ENCODE data around the gene FIZ1.
"Not testable (repeated sequence)": the region's sequence is repeated elsewhere in the genome, so short reads cannot be mapped to it uniquely, and the experiment has no call there.

FIZ1 gene

DNA sequence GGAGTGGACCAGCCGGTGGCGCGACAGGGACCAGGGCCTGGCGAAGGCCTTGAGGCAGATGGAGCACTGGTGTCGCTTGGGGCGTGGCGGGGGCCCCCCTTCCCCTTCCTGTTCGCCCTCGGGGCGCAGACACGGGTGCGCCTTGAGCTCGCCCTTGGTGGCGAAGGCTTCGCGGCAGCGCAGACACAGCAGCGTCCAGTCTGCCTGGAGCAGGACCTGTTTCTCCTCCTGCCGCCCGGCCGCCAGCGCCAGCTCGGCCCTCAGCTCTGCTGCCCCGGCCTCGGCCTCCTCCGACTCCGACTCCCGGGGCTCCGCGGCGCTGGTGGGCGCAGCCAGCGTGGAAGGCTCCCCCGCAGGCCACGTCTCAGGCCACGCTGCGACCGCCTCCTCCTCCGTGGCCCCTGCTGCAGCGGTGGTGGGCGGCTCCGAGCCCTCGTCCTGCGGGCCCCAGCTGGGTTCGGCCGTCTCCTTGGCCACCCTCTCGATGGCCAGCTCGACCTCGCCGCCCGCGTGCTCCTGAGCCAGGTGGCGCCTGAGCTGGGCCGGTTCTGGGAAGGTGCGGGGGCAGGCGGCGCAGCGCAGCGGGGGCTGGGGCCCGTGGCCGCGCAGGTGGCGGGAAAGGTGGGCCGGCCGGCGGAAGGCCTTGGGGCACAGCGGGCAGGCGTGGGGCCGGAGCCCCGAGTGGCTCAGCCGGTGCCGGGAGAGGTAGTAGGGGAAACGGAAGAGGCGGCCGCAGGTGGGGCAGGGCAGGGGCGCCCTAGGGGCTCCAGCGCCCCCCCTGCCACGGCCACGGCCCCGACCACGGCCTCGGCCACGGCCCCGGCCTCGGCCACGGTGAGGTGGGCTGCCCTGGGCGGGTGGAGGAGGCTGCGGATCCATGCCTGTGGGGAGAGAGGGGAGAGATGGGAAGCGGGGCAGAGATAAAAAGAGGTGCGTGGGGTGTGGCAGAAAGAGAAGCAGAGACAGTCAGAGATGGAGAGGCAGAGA, 20.3 kb downstream of the FIZ1 start:
- FAIRE-seq, result no peak
- no peak for DNase-seq (ENCODE audit: insufficient read length)
- TF ChIP-seq POLR2AphosphoS5 (IDR thresholded peaks at IDR 0.05; ENCODE audit: low read depth, low read length) (no peak), TAF1 (IDR thresholded peaks at IDR 0.05; ENCODE audit: borderline replicate concordance, low read depth, low read length) (no peak), POLR2A (IDR thresholded peaks at IDR 0.05; ENCODE audit: low read depth, low read length) (no peak)

DNA sequence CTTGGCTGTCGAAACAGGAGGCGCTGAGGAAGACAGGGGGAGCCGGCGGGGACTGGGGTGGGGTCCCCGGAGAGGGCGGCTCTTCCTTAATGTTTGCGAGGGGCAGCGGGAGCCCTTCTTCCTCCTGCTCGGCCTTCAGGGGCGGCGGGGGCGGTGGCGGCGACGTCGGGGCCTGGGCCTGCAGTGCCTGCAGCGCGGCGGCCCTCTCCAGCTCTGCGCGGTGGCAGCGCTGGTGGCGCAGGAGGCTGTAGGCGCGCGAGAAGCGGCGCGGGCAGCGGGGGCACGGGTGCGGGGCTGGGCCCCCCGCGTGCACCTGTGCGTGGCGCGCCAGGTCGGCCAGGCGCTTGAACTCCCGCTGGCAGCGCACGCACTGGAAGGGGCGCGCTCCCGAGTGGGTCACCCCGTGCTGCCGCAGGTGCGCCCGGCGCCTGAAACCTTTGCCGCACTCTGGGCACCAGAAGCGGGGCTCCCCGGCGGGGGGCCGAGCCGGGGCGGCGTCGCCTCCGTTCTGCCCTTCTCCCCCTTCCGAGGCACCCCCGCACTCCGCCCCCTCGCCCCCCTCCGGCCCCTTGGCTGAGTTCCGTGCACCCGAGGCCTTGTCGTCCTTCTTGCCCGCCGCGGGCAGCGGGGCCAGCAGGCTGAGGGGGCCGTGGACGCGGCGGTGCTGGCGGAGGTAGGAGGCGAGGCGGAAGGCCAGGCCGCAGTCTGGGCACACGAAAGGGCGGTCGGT, 21.1 kb downstream of the FIZ1 start:
- TF ChIP-seq POLR2A (IDR thresholded peaks at IDR 0.05; ENCODE audit: low read depth, low read length) (no peak), POLR2AphosphoS5 (IDR thresholded peaks at IDR 0.05; ENCODE audit: low read depth, low read length) (no peak), TAF1 (IDR thresholded peaks at IDR 0.05; ENCODE audit: borderline replicate concordance, low read depth, low read length) (no peak)
- FAIRE-seq (no peak), DNase-seq (ENCODE audit: insufficient read length) (no peak)

DNA sequence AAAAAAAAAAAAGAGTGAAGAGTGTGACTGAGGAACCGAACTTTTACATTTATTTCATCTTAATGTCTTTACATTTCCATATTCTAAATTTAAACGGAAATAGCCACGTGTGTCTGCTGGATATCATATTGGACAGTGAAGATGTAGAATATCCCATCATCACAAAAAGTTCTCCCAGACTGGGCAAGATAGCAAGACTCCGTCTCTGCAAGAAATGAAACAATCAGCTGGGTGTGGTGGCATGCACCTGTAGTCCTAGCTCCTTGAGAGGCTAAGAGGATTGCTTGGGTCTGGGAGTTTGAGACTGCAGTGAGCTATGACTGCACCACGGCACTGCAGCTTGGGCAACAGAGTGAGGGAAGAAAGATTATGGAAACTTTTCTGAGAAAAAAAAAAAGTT, 22.6 kb downstream of the FIZ1 start:
- FAIRE-seq, result no peak
- DNase-seq (ENCODE audit: insufficient read length), result no peak
- TF ChIP-seq POLR2A (IDR thresholded peaks at IDR 0.05; ENCODE audit: low read depth, low read length) (no peak), POLR2AphosphoS5 (IDR thresholded peaks at IDR 0.05; ENCODE audit: low read depth, low read length) (no peak), TAF1 (IDR thresholded peaks at IDR 0.05; ENCODE audit: borderline replicate concordance, low read depth, low read length) (no peak)

GRCh38 chr19:55573929-55574328, 25.4 kb downstream of the FIZ1 start:
- not testable (repeated sequence) for DNase-seq (ENCODE audit: insufficient read length); FAIRE-seq

DNA sequence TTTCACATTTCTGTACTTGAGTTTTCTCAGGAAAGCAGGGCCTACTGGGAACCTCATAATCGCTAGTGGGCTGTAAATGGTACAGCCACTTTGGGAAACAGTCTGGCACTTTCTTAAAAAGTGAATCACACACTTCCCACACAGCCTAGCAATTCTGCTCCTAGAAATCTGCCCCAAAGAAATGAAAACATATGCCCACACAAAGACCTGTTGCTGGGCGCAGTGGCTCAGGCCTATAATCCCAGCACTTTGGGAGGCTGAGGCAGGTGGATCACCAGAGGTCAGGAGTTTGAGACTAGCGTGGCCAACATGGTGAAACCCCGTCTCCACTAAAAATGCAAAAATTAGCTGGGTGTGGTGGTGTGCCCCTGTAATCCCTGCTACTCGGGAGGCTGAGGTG, 29.8 kb downstream of the FIZ1 start:
- DNase-seq (ENCODE audit: insufficient read length); FAIRE-seq: not testable (repeated sequence)

DNA sequence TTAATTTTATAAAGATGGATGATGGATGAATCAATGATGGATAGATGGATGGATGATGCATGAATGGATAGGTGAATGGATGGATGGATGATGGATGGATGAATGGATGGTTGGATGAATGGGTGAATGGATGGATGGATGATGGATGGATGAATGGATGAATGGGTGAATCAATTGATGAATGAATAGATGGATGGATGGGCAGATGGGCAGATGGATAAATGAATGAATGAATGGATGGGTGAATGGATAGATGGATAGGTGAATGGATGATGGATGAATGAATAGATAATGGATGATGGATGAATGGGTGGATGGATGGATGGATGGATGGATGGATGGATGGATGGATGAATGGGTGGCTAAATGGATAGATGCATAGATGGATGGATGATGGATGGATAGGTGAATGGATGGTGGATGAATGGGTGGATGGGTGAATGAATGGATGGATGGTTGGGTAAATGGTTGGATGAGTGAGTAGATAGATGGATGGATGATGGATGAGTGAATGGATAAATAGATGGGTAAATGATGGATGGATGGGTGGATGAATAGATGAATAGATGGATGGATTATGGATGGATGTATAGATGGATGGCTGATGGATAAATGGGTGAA, 31.5 kb downstream of the FIZ1 start:
- FAIRE-seq (no peak), DNase-seq (ENCODE audit: insufficient read length) (no peak)
- TF ChIP-seq POLR2AphosphoS5 (IDR thresholded peaks at IDR 0.05; ENCODE audit: low read depth, low read length), result no peak
- no peak for TF ChIP-seq POLR2A (IDR thresholded peaks at IDR 0.05; ENCODE audit: low read depth, low read length)
- no peak for TF ChIP-seq TAF1 (IDR thresholded peaks at IDR 0.05; ENCODE audit: borderline replicate concordance, low read depth, low read length)

DNA sequence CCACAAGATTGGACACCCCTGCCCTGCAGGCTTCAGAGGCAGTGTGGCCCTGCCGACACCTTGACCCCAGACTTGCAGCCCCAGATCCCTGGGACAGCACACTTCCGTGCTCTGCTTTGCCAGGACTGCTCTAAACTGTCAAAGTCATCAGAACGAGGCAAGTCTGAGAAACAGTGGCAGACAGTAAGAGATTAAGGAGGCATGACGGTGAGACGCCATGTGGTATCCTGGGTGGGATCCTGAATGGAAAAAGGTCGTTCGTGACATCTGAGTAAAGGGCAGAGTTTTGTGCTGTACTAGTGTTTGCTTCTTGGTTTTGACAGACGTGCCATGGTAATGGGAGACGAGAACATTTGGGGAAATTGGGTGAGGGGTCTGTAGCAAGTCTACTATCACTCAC, 32.5 kb downstream of the FIZ1 start:
- TF ChIP-seq POLR2AphosphoS5 (IDR thresholded peaks at IDR 0.05; ENCODE audit: low read depth, low read length), result no peak
- TF ChIP-seq TAF1 (IDR thresholded peaks at IDR 0.05; ENCODE audit: borderline replicate concordance, low read depth, low read length), result no peak
- no peak for TF ChIP-seq POLR2A (IDR thresholded peaks at IDR 0.05; ENCODE audit: low read depth, low read length)
- DNase-seq (ENCODE audit: insufficient read length) (no peak), FAIRE-seq (no peak)

GRCh38 chr19:55563261-55563690, 36.0 kb downstream of the FIZ1 start:
- TF ChIP-seq TAF1 (IDR thresholded peaks at IDR 0.05; ENCODE audit: borderline replicate concordance, low read depth, low read length), result no peak
- no peak for TF ChIP-seq POLR2AphosphoS5 (IDR thresholded peaks at IDR 0.05; ENCODE audit: low read depth, low read length)
- TF ChIP-seq POLR2A (IDR thresholded peaks at IDR 0.05; ENCODE audit: low read depth, low read length), result no peak
- DNase-seq (ENCODE audit: insufficient read length), result no peak
- no peak for FAIRE-seq

DNA sequence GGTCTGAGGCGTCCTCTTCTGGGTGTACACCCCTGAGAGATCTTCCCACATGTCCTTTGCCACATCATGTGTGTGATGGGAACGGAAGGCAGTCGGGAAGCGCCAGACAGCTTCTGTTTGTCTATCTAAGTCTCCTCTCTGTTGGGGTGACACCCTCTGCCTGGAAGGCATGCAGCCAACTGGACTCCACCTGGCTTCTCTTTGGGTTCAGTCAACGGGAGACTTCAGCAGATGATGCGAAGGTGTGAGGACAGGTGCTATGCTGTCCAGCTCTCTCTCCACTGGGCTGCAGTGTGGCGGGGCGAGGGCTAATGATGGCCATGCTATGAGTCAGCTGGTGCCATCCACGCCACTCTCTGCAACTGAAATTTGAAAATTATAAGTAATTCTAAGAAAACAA, 39.6 kb downstream of the FIZ1 start:
- TF ChIP-seq POLR2A (IDR thresholded peaks at IDR 0.05; ENCODE audit: low read depth, low read length), result no peak
- no peak for TF ChIP-seq POLR2AphosphoS5 (IDR thresholded peaks at IDR 0.05; ENCODE audit: low read depth, low read length)
- TF ChIP-seq TAF1 (IDR thresholded peaks at IDR 0.05; ENCODE audit: borderline replicate concordance, low read depth, low read length), result no peak
- DNase-seq (ENCODE audit: insufficient read length), result no peak
- FAIRE-seq, result no peak

GRCh38 chr19:55554741-55555152, 44.6 kb downstream of the FIZ1 start:
- no peak for FAIRE-seq
- no peak for DNase-seq (ENCODE audit: insufficient read length)
- TF ChIP-seq POLR2A (IDR thresholded peaks at IDR 0.05; ENCODE audit: low read depth, low read length) (no peak), POLR2AphosphoS5 (IDR thresholded peaks at IDR 0.05; ENCODE audit: low read depth, low read length) (no peak), TAF1 (IDR thresholded peaks at IDR 0.05; ENCODE audit: borderline replicate concordance, low read depth, low read length) (no peak)

GRCh38 chr19:55554302-55554701, 45.0 kb downstream of the FIZ1 start:
- no peak for DNase-seq (ENCODE audit: insufficient read length)
- TF ChIP-seq TAF1 (IDR thresholded peaks at IDR 0.05; ENCODE audit: borderline replicate concordance, low read depth, low read length) (no peak), POLR2A (IDR thresholded peaks at IDR 0.05; ENCODE audit: low read depth, low read length) (no peak), POLR2AphosphoS5 (IDR thresholded peaks at IDR 0.05; ENCODE audit: low read depth, low read length) (no peak)

More at GRCh38 chr19:55554302-55554701, 45.0 kb downstream of the FIZ1 start:
- FAIRE-seq, result no peak
